Measurements from ENCODE around the gene DNASE1L3. TPM values are rescaled to one million over a fixed set of nuclear protein-coding genes. Genes with fewer than 3 reads are reported as not detected.
"Not testable (repeated sequence)": the region's sequence is repeated elsewhere in the genome, so short reads cannot be mapped to it uniquely, and the experiment has no call there.

DNASE1L3 gene
- total RNA-seq, 8 experiments from 2014 or later = 0.17 to 1.4 (median 0.27) TPM; not detected in 2

DNA sequence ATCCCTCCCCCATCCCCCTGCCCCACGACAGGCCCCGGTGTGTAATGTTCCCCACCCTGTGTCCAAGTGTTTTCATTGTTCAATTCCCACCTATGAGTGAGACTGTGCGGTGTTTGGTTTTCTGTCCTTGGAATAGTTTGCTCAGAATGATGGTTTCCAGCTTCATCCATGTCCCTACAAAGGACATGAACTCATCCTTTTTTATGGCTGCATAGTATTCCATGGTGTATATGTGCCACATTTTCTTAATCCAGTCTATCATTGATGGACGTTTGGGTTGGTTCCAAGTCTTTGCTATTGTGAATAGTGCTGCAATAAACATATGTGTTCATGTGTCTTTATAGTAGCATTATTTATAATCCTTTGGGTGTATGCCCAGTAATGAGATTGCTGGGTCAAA, 32.1 kb upstream of the DNASE1L3 start:
- no CpG with 5 or more reads among the region's 4 CpGs for WGBS, 10 experiments
- H3K4me1 ChIP-seq (replicated peaks in 1 of 2); ATAC-seq (replicated peaks in 6 of 8); H3K27ac ChIP-seq; in situ Hi-C loops (cut with MboI; ENCODE audit: low pct_unique_long_range_greater_than_20kb in 2 of 9, low sequenced_read_pairs in 9 of 9, unreplicated experiment in 9 of 9); H3K4me3 ChIP-seq: not testable (repeated sequence)

GRCh38 chr3:58242340-58242739, 31.6 kb upstream of the DNASE1L3 start:
- 17 to 100% (median 68%) methylated on average over 1 of the region's 1 CpG; no CpG with 5 or more reads in 6 of the 10 experiments for WGBS, 10 experiments
- in situ Hi-C loops (cut with MboI; ENCODE audit: low pct_unique_long_range_greater_than_20kb in 2 of 9, low sequenced_read_pairs in 9 of 9, unreplicated experiment in 9 of 9) = no loop called here
- no peak overlapping the region for H3K27ac ChIP-seq
- ATAC-seq (replicated peaks in 6 of 8) = peak in 3 of 8 experiments; percentile 6 to 61 (median 38)
- H3K4me3 ChIP-seq = no peak overlapping the region
- peaks cover 6% of the 10 kb centered on the region in 2 donors for H3K4me1 ChIP-seq (replicated peaks in 1 of 2)

GRCh38 chr3:58241306-58242044, 30.7 kb upstream of the DNASE1L3 start:
- H3K4me3 ChIP-seq = no peak overlapping the region
- peak in 2 of 8 experiments; percentile 1 to 11 for ATAC-seq (replicated peaks in 6 of 8)
- 75 to 100% (median 83%) methylated on average over 1 to 4 of the region's 4 CpGs; no CpG with 5 or more reads in 3 of the 10 experiments for WGBS, 10 experiments
- H3K27ac ChIP-seq = no peak overlapping the region
- peaks cover 6% of the 10 kb centered on the region in 2 donors for H3K4me1 ChIP-seq (replicated peaks in 1 of 2)
- in situ Hi-C loops (cut with MboI; ENCODE audit: low pct_unique_long_range_greater_than_20kb in 2 of 9, low sequenced_read_pairs in 9 of 9, unreplicated experiment in 9 of 9) = no loop called here

- WGBS, 10 experiments = 25 to 100% (median 26%) methylated on average over 2 to 3 of the region's 7 CpGs; no CpG with 5 or more reads in 7 of the 10 experiments
- in situ Hi-C loops (cut with MboI; ENCODE audit: low pct_unique_long_range_greater_than_20kb in 2 of 9, low sequenced_read_pairs in 9 of 9, unreplicated experiment in 9 of 9) = no loop called here
- Histone ChIP-seq H3K27ac (no peak overlapping the region), H3K4me1 (replicated peaks in 1 of 2) (no peaks in the 10 kb centered on the region), H3K4me3 (peak overlapping the region; percentile 67 to 97 (median 93))
- ATAC-seq (replicated peaks in 6 of 8) = no peak
Observed at GRCh38 chr3:58238830-58239229, 28.1 kb upstream of the DNASE1L3 start.

GRCh38 chr3:58237941-58238681, 27.3 kb upstream of the DNASE1L3 start:
- WGBS, 10 experiments = 0% methylated on average over 1 to 2 of the region's 53 CpGs; no CpG with 5 or more reads in 8 of the 10 experiments
- Histone ChIP-seq H3K4me1 (replicated peaks in 1 of 2) (no peaks in the 10 kb centered on the region), H3K27ac (peak overlapping the region; percentile 65 to 79), H3K4me3 (peak overlapping the region; percentile 67 to 97 (median 93))
- ATAC-seq (replicated peaks in 6 of 8) = peak; percentile 8 to 59 (median 20)
- in situ Hi-C loops (cut with MboI; ENCODE audit: low pct_unique_long_range_greater_than_20kb in 2 of 9, low sequenced_read_pairs in 9 of 9, unreplicated experiment in 9 of 9) = no loop called here

GRCh38 chr3:58237238-58237940, 26.6 kb upstream of the DNASE1L3 start, which contains the start of gene ABHD6:
Gene ABHD6, plus strand, starts transcription at chr3:58237792. Its CDS starts 18,795 bp downstream, at chr3:58256587.
- Histone ChIP-seq H3K4me1 (replicated peaks in 1 of 2) (no peaks in the 10 kb centered on the region), H3K27ac (peak within 1 kb of the TSS; percentile 65 to 79), H3K4me3 (peak within 1 kb of the TSS; percentile 67 to 97 (median 93))
- peak; percentile 68 to 89 (median 86) for ATAC-seq (replicated peaks in 6 of 8)
- in situ Hi-C loops (cut with MboI; ENCODE audit: low pct_unique_long_range_greater_than_20kb in 2 of 9, low sequenced_read_pairs in 9 of 9, unreplicated experiment in 9 of 9) = no loop called here
- WGBS, 10 experiments = no CpG with 5 or more reads among the region's 77 CpGs

- H3K27ac ChIP-seq = peak overlapping the region in 1 of 2 donors; percentile 79
- in situ Hi-C loops (cut with MboI; ENCODE audit: low pct_unique_long_range_greater_than_20kb in 2 of 9, low sequenced_read_pairs in 9 of 9, unreplicated experiment in 9 of 9) = no loop called here
- no peaks in the 10 kb centered on the region for H3K4me1 ChIP-seq (replicated peaks in 1 of 2)
- 0 to 100% (median 53%) methylated on average over 1 to 15 of the region's 24 CpGs; no CpG with 5 or more reads in 2 of the 10 experiments for WGBS, 10 experiments
- peak overlapping the region; percentile 67 to 97 (median 93) for H3K4me3 ChIP-seq
- ATAC-seq (replicated peaks in 6 of 8) = peak in 6 of 8 experiments; percentile 0 to 30 (median 1)
Observed at GRCh38 chr3:58236527-58237237, 25.9 kb upstream of the DNASE1L3 start.

DNA sequence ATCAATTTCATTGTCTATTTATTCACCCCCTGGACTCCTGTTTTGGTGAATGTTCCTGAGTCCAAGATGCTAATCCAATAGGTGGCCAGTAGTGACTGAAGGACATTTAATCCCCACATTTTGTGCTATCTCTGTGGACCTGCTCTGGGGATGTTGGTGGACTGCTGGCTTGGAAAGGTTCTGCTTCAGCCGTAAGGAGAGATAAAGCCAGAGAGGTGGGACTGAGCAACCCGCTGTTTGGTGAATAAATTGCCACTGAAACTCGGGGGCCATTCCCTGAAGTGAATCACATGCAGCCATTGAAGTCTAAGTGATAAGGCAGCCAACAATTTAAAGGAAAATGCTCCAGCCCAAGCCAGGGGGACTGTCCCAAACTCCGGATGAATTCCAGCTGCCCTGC, 25.2 kb upstream of the DNASE1L3 start:
- Histone ChIP-seq H3K27ac (no peak overlapping the region), H3K4me3 (no peak overlapping the region), H3K4me1 (replicated peaks in 1 of 2) (no peaks in the 10 kb centered on the region)
- no peak for ATAC-seq (replicated peaks in 6 of 8)
- in situ Hi-C loops (cut with MboI; ENCODE audit: low pct_unique_long_range_greater_than_20kb in 2 of 9, low sequenced_read_pairs in 9 of 9, unreplicated experiment in 9 of 9) = no loop called here
- 50 to 80% (median 62%) methylated on average over 2 to 4 of the region's 4 CpGs; no CpG with 5 or more reads in 6 of the 10 experiments for WGBS, 10 experiments

- Histone ChIP-seq H3K4me3 (no peak overlapping the region), H3K4me1 (replicated peaks in 1 of 2) (no peaks in the 10 kb centered on the region), H3K27ac (no peak overlapping the region)
- WGBS, 10 experiments = 0 to 70% (median 34%) methylated on average over 1 to 4 of the region's 4 CpGs; no CpG with 5 or more reads in 3 of the 10 experiments
- in situ Hi-C loops (cut with MboI; ENCODE audit: low pct_unique_long_range_greater_than_20kb in 2 of 9, low sequenced_read_pairs in 9 of 9, unreplicated experiment in 9 of 9) = no loop called here
- peak in 3 of 8 experiments; percentile 2 to 12 (median 8) for ATAC-seq (replicated peaks in 6 of 8)
Observed at GRCh38 chr3:58234516-58234931, 23.8 kb upstream of the DNASE1L3 start.

DNA sequence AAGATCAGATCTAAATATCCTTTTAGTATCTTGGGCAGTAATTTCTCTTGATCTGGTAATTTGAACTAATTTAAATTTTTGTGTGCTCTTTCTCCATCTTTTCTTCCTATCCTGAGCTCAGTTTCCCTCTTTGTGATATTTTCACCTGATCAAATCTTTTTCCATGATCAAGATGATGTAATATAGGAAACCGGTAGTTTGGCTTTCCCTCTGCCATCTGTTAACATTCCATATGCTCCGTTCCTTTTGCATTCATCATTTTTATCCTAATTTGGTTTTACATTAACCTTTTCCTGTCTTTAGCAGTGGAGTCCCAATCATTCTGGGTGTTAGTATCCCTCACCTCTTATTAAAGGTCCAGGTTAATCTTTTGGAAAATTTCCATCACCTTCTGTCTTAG, 20.9 kb upstream of the DNASE1L3 start:
- 0 to 85% (median 54%) methylated on average over 2 of the region's 2 CpGs for WGBS, 10 experiments

DNA sequence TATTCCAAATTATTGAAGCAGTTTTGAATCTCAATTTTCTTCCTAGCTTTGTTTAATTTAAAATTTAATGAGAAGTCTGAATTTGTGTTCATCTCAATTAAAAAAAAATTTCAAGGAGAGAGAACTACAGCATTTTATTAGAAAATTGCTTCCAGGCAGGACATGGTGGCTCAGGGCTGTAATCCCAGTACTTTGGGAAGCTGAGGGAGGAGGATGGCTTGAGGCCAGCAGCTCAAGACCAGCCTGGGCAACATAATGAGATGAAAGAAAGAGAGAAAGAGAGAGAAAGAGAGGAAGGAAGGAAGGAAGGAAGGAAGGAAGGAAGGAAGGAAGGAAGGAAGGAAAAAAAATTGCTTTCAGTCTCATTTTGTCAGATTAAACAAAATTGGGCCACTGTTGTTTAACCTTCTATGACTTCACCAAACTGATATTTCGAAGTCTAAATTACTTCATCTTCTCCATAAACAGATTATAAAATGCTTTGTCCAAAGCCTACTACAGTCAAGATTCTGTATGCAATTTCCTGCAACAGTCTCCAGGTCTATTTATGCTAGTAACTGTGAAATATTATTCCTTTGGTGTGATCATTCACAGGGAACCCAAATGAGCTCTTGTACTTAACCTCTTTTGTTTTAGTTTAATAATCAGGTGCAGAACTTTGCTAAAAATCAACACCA, 20.2 kb upstream of the DNASE1L3 start:
- WGBS, 10 experiments = 0% methylated on average over 1 of the region's 1 CpG; no CpG with 5 or more reads in 4 of the 10 experiments
- ATAC-seq (replicated peaks in 6 of 8) = no peak
- Histone ChIP-seq H3K27ac (no peak overlapping the region), H3K4me3 (no peak overlapping the region), H3K4me1 (replicated peaks in 1 of 2) (no peaks in the 10 kb centered on the region)
- in situ Hi-C loops (cut with MboI; ENCODE audit: low pct_unique_long_range_greater_than_20kb in 2 of 9, low sequenced_read_pairs in 9 of 9, unreplicated experiment in 9 of 9) = no loop called here

More for the DNA sequence above, 20.9 kb upstream of the DNASE1L3 start:
- Histone ChIP-seq H3K27ac (no peak overlapping the region), H3K4me1 (replicated peaks in 1 of 2) (no peaks in the 10 kb centered on the region), H3K4me3 (no peak overlapping the region)
- no peak for ATAC-seq (replicated peaks in 6 of 8)
- in situ Hi-C loops (cut with MboI; ENCODE audit: low pct_unique_long_range_greater_than_20kb in 2 of 9, low sequenced_read_pairs in 9 of 9, unreplicated experiment in 9 of 9) = no loop called here

GRCh38 chr3:58227933-58228332, 17.2 kb upstream of the DNASE1L3 start:
- H3K4me3 ChIP-seq; in situ Hi-C loops (cut with MboI; ENCODE audit: low pct_unique_long_range_greater_than_20kb in 2 of 9, low sequenced_read_pairs in 9 of 9, unreplicated experiment in 9 of 9); ATAC-seq (replicated peaks in 6 of 8); H3K4me1 ChIP-seq (replicated peaks in 1 of 2); H3K27ac ChIP-seq: not testable (repeated sequence)
- WGBS, 10 experiments = 21 to 100% (median 79%) methylated on average over 1 to 3 of the region's 3 CpGs; no CpG with 5 or more reads in 1 of the 10 experiments
